ENCODE measurements around the gene KCNQ1. TPM values are rescaled to one million over a fixed set of nuclear protein-coding genes. Genes with fewer than 3 reads are reported as not detected.

KCNQ1 gene
- total and polyA plus RNA-seq, 7 donors, result 0.48 to 3.1 (median 1.1) TPM

- intact Hi-C loops (cut with DNase I), result no loop called here
- DNase-seq, result no peak
- H3K4me3 ChIP-seq, result no peak overlapping the region
- peaks cover 8% of the 10 kb centered on the region for H3K4me1 ChIP-seq
- H3K36me3 ChIP-seq (ENCODE audit: insufficient read depth in 1 of 2, low read depth in 1 of 2), result no peaks in the 10 kb centered on the region
- peaks cover 0 to 30% (median 8%) of the 10 kb centered on the region in 3 donors for H3K27me3 ChIP-seq (ENCODE audit: insufficient read depth in 3 of 3, low read length in 2 of 3)
- ATAC-seq, result no peak
- no peaks in the 10 kb centered on the region for H3K9me3 ChIP-seq
- TF ChIP-seq, protein P1, sequence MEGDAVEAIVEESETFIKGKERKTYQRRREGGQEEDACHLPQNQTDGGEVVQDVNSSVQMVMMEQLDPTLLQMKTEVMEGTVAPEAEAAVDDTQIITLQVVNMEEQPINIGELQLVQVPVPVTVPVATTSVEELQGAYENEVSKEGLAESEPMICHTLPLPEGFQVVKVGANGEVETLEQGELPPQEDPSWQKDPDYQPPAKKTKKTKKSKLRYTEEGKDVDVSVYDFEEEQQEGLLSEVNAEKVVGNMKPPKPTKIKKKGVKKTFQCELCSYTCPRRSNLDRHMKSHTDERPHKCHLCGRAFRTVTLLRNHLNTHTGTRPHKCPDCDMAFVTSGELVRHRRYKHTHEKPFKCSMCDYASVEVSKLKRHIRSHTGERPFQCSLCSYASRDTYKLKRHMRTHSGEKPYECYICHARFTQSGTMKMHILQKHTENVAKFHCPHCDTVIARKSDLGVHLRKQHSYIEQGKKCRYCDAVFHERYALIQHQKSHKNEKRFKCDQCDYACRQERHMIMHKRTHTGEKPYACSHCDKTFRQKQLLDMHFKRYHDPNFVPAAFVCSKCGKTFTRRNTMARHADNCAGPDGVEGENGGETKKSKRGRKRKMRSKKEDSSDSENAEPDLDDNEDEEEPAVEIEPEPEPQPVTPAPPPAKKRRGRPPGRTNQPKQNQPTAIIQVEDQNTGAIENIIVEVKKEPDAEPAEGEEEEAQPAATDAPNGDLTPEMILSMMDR (IDR thresholded peaks at IDR 0.05), result no peak
- H3K27ac ChIP-seq, result no peak overlapping the region
- WGBS, 3 donors, result 94 to 97% (median 96%) methylated on average over 1 of the region's 1 CpG
Observed at GRCh38 chr11:2809854-2810253, 365.0 kb downstream of the KCNQ1 start.

GRCh38 chr11:2810411-2811205 is 365.8 kb downstream of the KCNQ1 start:
- Histone ChIP-seq H3K36me3 (ENCODE audit: insufficient read depth in 1 of 2, low read depth in 1 of 2) (no peaks in the 10 kb centered on the region), H3K4me3 (no peak overlapping the region), H3K9me3 (peaks cover 1% of the 10 kb centered on the region), H3K27ac (no peak overlapping the region), H3K4me1 (peaks cover 6% of the 10 kb centered on the region), H3K27me3 (ENCODE audit: insufficient read depth in 3 of 3, low read length in 2 of 3) (peaks cover 0 to 30% (median 8%) of the 10 kb centered on the region in 3 donors)
- DNase-seq, result peak; percentile 9 to 38
- no peak for ATAC-seq
- 81 to 83% (median 82%) methylated on average over 18 of the region's 18 CpGs for WGBS, 3 donors
- TF ChIP-seq, protein P1 (IDR thresholded peaks at IDR 0.05), result no peak
- intact Hi-C loops (cut with DNase I), result no loop called here

- H3K27ac ChIP-seq, result no peak overlapping the region
Observed at GRCh38 chr11:2811206-2812091, 366.6 kb downstream of the KCNQ1 start.

DNA sequence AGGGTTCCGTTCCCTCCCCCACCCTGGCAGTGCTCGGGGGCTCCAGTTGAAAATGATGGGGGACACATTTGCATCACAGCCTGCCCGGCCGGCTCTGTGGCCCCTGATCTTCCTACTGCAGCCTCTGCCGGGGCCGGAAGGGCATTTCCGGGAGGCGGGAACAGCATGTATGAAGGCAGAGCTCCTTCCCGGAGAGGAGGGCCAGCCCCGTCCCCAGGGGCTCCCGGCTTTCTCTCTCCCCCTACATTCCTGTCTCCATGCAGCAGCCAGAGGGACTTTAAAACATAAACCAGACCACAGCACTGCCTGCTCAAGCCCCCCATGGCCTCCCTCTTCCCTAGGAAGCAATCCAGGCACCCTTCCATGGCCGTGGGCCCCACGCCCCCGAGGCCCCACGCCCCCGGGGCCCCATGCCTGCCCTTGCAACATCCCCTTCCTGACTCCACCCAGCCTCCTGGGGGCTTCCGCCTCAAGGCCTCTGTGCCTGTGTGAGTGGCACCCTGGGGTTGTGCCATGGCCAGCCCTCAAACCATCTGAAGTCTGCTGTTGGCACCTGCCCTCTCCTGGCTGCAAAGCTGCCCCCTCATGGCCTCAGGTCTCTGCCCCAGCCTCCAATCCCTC is 367.7 kb downstream of the KCNQ1 start:
- no peaks in the 10 kb centered on the region for H3K36me3 ChIP-seq (ENCODE audit: insufficient read depth in 1 of 2, low read depth in 1 of 2)
- peaks cover 8% of the 10 kb centered on the region for H3K9me3 ChIP-seq
- no peaks in the 10 kb centered on the region for H3K4me1 ChIP-seq
- WGBS, 3 donors, result 25 to 29% (median 26%) methylated on average over 14 to 17 of the region's 17 CpGs
- no peak overlapping the region for H3K27ac ChIP-seq
- DNase-seq (peak; percentile 73 to 84), ATAC-seq (peak in 3 of 4 donors; percentile 60 to 76 (median 60))
- TF ChIP-seq, protein P1 (IDR thresholded peaks at IDR 0.05), result no peak
- intact Hi-C loops (cut with DNase I), result no loop called here
- H3K27me3 ChIP-seq (ENCODE audit: insufficient read depth in 3 of 3, low read length in 2 of 3), result peaks cover 0 to 27% (median 8%) of the 10 kb centered on the region in 3 donors
- peak overlapping the region; percentile 41 for H3K4me3 ChIP-seq

More at GRCh38 chr11:2811206-2812091, 366.6 kb downstream of the KCNQ1 start:
- peaks cover 0 to 27% (median 8%) of the 10 kb centered on the region in 3 donors for H3K27me3 ChIP-seq (ENCODE audit: insufficient read depth in 3 of 3, low read length in 2 of 3)
- DNase-seq (peak; percentile 23 to 60), ATAC-seq (peak in 1 of 4 donors; percentile 29)
- intact Hi-C loops (cut with DNase I), result no loop called here
- no peaks in the 10 kb centered on the region for H3K36me3 ChIP-seq (ENCODE audit: insufficient read depth in 1 of 2, low read depth in 1 of 2)
- H3K4me1 ChIP-seq, result peaks cover 3% of the 10 kb centered on the region
- peaks cover 8% of the 10 kb centered on the region for H3K9me3 ChIP-seq
- H3K4me3 ChIP-seq, result peak overlapping the region; percentile 41
- TF ChIP-seq, protein P1 (IDR thresholded peaks at IDR 0.05), result no peak
- WGBS, 3 donors, result 70 to 73% (median 70%) methylated on average over 28 to 34 of the region's 34 CpGs

Measured in psoas muscle (tissue), 8 donors.